ENCODE results near the gene SLC16A8. TPM values are rescaled to one million over a fixed set of nuclear protein-coding genes. Genes with fewer than 3 reads are reported as not detected.

The SLC16A8 gene
- polyA plus RNA-seq, 1 donor (not counting 4 experiments of a cell fraction or from before 2014, with no cell fraction given): not detected

DNA sequence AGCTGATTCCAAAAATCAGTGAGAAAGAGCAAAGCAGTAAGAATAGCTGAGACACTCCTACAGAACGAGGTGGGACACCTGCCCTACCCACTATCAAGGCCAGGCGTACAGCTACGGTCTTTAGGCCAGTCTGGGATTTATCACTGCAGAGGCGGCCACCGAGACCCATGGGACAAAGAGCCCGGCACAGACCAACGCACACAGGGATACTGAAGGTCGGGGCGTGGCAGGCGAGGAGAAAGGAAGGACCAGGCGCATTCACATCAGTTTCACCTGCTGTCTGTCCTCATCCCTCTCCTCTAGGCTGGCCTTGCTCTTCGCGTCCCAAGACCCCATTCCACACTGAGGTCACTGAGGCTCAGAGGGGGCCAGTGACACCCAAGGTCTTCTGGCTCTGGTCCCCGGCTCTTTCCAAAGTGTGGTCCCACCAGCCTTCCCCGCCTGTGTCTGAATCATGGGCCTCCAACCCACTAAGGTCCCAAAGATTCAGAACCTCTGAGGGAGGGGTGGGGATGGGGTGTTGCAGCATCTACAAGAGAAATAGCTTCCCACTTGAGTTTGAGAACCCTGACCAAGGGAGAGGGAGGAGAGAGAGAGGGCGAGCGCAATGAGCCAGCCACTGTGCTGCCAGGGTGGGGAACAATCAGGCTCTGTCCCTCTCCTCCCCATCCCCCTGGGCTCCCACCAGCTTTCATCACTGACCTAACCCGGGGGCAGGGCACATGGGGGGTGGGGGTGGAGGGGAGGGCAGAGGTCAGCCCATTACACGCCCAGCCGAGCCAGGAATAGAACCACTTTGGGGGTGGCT, 34.0 kb downstream of the SLC16A8 start:
- FAIRE-seq (no peak), DNase-seq (ENCODE audit: low read depth, low spot score) (no peak)
- TF ChIP-seq, protein P1, sequence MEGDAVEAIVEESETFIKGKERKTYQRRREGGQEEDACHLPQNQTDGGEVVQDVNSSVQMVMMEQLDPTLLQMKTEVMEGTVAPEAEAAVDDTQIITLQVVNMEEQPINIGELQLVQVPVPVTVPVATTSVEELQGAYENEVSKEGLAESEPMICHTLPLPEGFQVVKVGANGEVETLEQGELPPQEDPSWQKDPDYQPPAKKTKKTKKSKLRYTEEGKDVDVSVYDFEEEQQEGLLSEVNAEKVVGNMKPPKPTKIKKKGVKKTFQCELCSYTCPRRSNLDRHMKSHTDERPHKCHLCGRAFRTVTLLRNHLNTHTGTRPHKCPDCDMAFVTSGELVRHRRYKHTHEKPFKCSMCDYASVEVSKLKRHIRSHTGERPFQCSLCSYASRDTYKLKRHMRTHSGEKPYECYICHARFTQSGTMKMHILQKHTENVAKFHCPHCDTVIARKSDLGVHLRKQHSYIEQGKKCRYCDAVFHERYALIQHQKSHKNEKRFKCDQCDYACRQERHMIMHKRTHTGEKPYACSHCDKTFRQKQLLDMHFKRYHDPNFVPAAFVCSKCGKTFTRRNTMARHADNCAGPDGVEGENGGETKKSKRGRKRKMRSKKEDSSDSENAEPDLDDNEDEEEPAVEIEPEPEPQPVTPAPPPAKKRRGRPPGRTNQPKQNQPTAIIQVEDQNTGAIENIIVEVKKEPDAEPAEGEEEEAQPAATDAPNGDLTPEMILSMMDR (optimal IDR thresholded peaks at IDR 0.05 in 1 of 3, IDR thresholded peaks at IDR 0.05 in 1 of 3, conservative IDR thresholded peaks at IDR 0.05 in 1 of 3; ENCODE audit: extremely low read depth in 1 of 3, insufficient read depth in 2 of 3, low read length in 3 of 3): no peak
- no peak for TF ChIP-seq EZH2 (IDR thresholded peaks at IDR 0.05; ENCODE audit: low read length)
- Histone ChIP-seq H3K9me1 (ENCODE audit: control insufficient read depth, extremely low read depth, insufficient read depth, low read length) (no peaks in the 10 kb centered on the region), H2AFZ (ENCODE audit: control insufficient read depth, low read length) (no peak overlapping the region), H3K36me3 (ENCODE audit: control insufficient read depth in 2 of 2, extremely low read depth in 1 of 2, insufficient read depth in 2 of 2, low read length in 2 of 2) (no peaks in the 10 kb centered on the region), H3K4me2 (ENCODE audit: control insufficient read depth, extremely low read depth, insufficient read depth, low read depth, low read length) (no peak overlapping the region), H4K20me1 (ENCODE audit: control insufficient read depth, extremely low read depth, insufficient read depth, low read length) (no peaks in the 10 kb centered on the region), H3K4me3 (ENCODE audit: control insufficient read depth in 2 of 3, extremely low read depth in 1 of 3, insufficient read depth in 2 of 3, low read depth in 1 of 3, low read length in 3 of 3) (no peak overlapping the region), H3K4me1 (ENCODE audit: control insufficient read depth, extremely low read depth, insufficient read depth, low read length) (no peaks in the 10 kb centered on the region), H3K27me3 (ENCODE audit: control insufficient read depth, extremely low read depth, insufficient read depth, low read length) (peaks cover 7% of the 10 kb centered on the region), H3K79me2 (ENCODE audit: control insufficient read depth, insufficient read depth, low read length) (no peaks in the 10 kb centered on the region), H3K9me3 (ENCODE audit: control insufficient read depth, low read depth, low read length) (no peaks in the 10 kb centered on the region), H3K9ac (ENCODE audit: control insufficient read depth, extremely low read depth, insufficient read depth, low read length) (no peak overlapping the region), H3K27ac (ENCODE audit: control insufficient read depth, insufficient read depth, low read length) (no peak overlapping the region)
- dilution Hi-C loops (cut with MboI; ENCODE audit: extremely low pct_ligation_motif_present, low sequenced_read_pairs): no loop called here

DNA sequence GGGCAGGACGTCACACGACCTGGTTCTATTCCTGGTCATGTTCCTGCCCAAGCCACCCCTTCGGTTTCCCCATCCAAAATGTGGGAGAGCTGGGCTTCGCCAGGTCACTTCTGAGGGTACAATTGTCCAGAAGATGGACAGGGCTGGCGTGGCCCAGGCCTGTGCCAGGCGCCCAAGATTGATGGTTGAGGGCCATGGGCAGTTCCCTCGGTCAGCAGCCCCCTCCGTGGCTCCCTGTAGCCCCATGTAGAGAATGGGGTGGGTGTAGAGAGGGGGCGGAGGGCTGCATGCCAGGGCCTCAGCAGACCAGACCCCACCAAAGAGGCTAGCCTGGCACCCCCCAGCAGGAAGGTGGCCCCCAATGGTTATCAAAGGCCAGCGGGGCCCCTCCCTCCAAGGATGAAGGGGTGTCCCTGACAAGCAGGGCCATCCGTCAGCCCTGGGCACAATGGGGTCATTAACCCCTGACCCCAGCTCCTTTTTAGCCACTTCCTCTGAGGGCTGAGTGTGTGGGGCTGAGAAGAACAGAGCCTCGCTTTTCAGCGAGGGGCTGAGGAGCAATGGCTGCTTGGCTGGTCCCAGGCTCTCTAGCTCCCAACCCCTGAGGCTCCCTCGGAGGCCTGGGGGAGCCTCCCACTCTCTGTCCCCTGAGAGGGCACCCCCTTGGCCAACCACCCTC, 37.8 kb downstream of the SLC16A8 start:
- peaks cover 5% of the 10 kb centered on the region for H3K27me3 ChIP-seq (ENCODE audit: control insufficient read depth, extremely low read depth, insufficient read depth, low read length)
- dilution Hi-C loops (cut with MboI; ENCODE audit: extremely low pct_ligation_motif_present, low sequenced_read_pairs): no loop called here
- no peaks in the 10 kb centered on the region for H3K9me3 ChIP-seq (ENCODE audit: control insufficient read depth, low read depth, low read length)
- H3K4me3 ChIP-seq (ENCODE audit: control insufficient read depth in 2 of 3, extremely low read depth in 1 of 3, insufficient read depth in 2 of 3, low read depth in 1 of 3, low read length in 3 of 3): no peak overlapping the region
- H3K79me2 ChIP-seq (ENCODE audit: control insufficient read depth, insufficient read depth, low read length): no peaks in the 10 kb centered on the region
- no peak overlapping the region for H3K4me2 ChIP-seq (ENCODE audit: control insufficient read depth, extremely low read depth, insufficient read depth, low read depth, low read length)
- H3K9me1 ChIP-seq (ENCODE audit: control insufficient read depth, extremely low read depth, insufficient read depth, low read length): no peaks in the 10 kb centered on the region
- no peaks in the 10 kb centered on the region for H3K36me3 ChIP-seq (ENCODE audit: control insufficient read depth in 2 of 2, extremely low read depth in 1 of 2, insufficient read depth in 2 of 2, low read length in 2 of 2)
- H3K27ac ChIP-seq (ENCODE audit: control insufficient read depth, insufficient read depth, low read length): no peak overlapping the region
- FAIRE-seq: no peak
- no peaks in the 10 kb centered on the region for H3K4me1 ChIP-seq (ENCODE audit: control insufficient read depth, extremely low read depth, insufficient read depth, low read length)
- no peak overlapping the region for H3K9ac ChIP-seq (ENCODE audit: control insufficient read depth, extremely low read depth, insufficient read depth, low read length)
- no peak for TF ChIP-seq EZH2 (IDR thresholded peaks at IDR 0.05; ENCODE audit: low read length)
- TF ChIP-seq, protein P1 (optimal IDR thresholded peaks at IDR 0.05 in 1 of 3, IDR thresholded peaks at IDR 0.05 in 1 of 3, conservative IDR thresholded peaks at IDR 0.05 in 1 of 3; ENCODE audit: extremely low read depth in 1 of 3, insufficient read depth in 2 of 3, low read length in 3 of 3): no peak
- no peak overlapping the region for H2AFZ ChIP-seq (ENCODE audit: control insufficient read depth, low read length)
- DNase-seq (ENCODE audit: low read depth, low spot score): no peak
- H4K20me1 ChIP-seq (ENCODE audit: control insufficient read depth, extremely low read depth, insufficient read depth, low read length): no peaks in the 10 kb centered on the region

Data from keratinocyte (primary cell).